Esophagus mucosa (tissue), 1 donor: ENCODE results near the gene SGO1. TPM values are rescaled to one million over a fixed set of nuclear protein-coding genes. Genes with fewer than 3 reads are reported as not detected.

Experiments
- ATAC-seq: fragments of 200-7000 bp; cut with Tn5 transposase; one replicate; pipeline ENCODE4 v1.9.1; 2020
- total RNA-seq: library from RNA; stranded (reverse); gene quantifications from one replicate; pipeline ENCODE4 v1.2.4, GENCODE V29; 2023
- donor health status: DM: yes; HTN: yes; CAD: no.

Gene SGO1
- total RNA-seq, 1 donor from 2014 or later: 5.4 TPM

GRCh38 chr3:20154078-20154477 lies 31.9 kb downstream of the SGO1 start:
- ATAC-seq: no peak

- no peak for ATAC-seq
These were observed 37.5 kb downstream of the SGO1 start for GRCh38 chr3:20148466-20148865.

GRCh38 chr3:20147361-20147760 lies 38.6 kb downstream of the SGO1 start:
- no peak for ATAC-seq

GRCh38 chr3:20146301-20146700 lies 39.7 kb downstream of the SGO1 start:
- ATAC-seq: no peak

- ATAC-seq: no peak
These were observed 40.1 kb downstream of the SGO1 start for GRCh38 chr3:20145874-20146273.

GRCh38 chr3:20143519-20143918 lies 42.5 kb downstream of the SGO1 start:
- ATAC-seq: no peak

- no peak for ATAC-seq
These were observed 43.5 kb downstream of the SGO1 start for GRCh38 chr3:20142517-20142916.

- no peak for ATAC-seq
These were observed 44.2 kb downstream of the SGO1 start for GRCh38 chr3:20141851-20142250.

- ATAC-seq: no peak
These were observed 44.7 kb downstream of the SGO1 start for GRCh38 chr3:20141316-20141715.

- ATAC-seq: no peak
These were observed 45.1 kb downstream of the SGO1 start for GRCh38 chr3:20140881-20141280.

- no peak for ATAC-seq
These were observed 48.4 kb downstream of the SGO1 start for GRCh38 chr3:20137647-20138046.

GRCh38 chr3:20136231-20136630 lies 49.8 kb downstream of the SGO1 start:
- ATAC-seq: no peak

GRCh38 chr3:20130106-20130505 lies 55.9 kb downstream of the SGO1 start:
- no peak for ATAC-seq

GRCh38 chr3:20128358-20128757 lies 57.6 kb downstream of the SGO1 start:
- no peak for ATAC-seq

- ATAC-seq: peak; percentile 52
These were observed 60.1 kb downstream of the SGO1 start for GRCh38 chr3:20125897-20126296.

- no peak for ATAC-seq
These were observed 60.7 kb downstream of the SGO1 start for GRCh38 chr3:20125289-20125688.

GRCh38 chr3:20123131-20123652 lies 62.8 kb downstream of the SGO1 start:
- no peak for ATAC-seq

GRCh38 chr3:20121088-20121487 lies 64.9 kb downstream of the SGO1 start:
- no peak for ATAC-seq

Other genes with a start within 250 kb of the SGO1 start
- 55.0 TPM for gene RAB5A, start 239.1 kb downstream of the SGO1 start, total RNA-seq
- gene PP2D1, start 173.9 kb downstream of the SGO1 start, total RNA-seq: not detected
- 30.7 TPM for gene KAT2B, start 145.8 kb downstream of the SGO1 start, total RNA-seq